Measurements from ENCODE around the gene PFKL. TPM values are rescaled to one million over a fixed set of nuclear protein-coding genes. Genes with fewer than 3 reads are reported as not detected.

The PFKL gene
- polyA plus RNA-seq, 1 donor (not counting 4 experiments of a cell fraction or from before 2014, with no cell fraction given): 46.6 TPM

- DNase-seq (ENCODE audit: low read depth, low spot score) (no peak), FAIRE-seq (no peak)
- no peak overlapping the region for H3K9ac ChIP-seq (ENCODE audit: control insufficient read depth, extremely low read depth, insufficient read depth, low read length)
- H3K4me1 ChIP-seq (ENCODE audit: control insufficient read depth, extremely low read depth, insufficient read depth, low read length): no peaks in the 10 kb centered on the region
- H3K4me3 ChIP-seq (ENCODE audit: control insufficient read depth in 2 of 3, extremely low read depth in 1 of 3, insufficient read depth in 2 of 3, low read depth in 1 of 3, low read length in 3 of 3): no peak overlapping the region
- H3K27me3 ChIP-seq (ENCODE audit: control insufficient read depth, extremely low read depth, insufficient read depth, low read length): peaks cover 48% of the 10 kb centered on the region
- dilution Hi-C loops (cut with MboI; ENCODE audit: extremely low pct_ligation_motif_present, low sequenced_read_pairs): no loop called here
- no peak for TF ChIP-seq EZH2 (IDR thresholded peaks at IDR 0.05; ENCODE audit: low read length)
- TF ChIP-seq, protein P1, sequence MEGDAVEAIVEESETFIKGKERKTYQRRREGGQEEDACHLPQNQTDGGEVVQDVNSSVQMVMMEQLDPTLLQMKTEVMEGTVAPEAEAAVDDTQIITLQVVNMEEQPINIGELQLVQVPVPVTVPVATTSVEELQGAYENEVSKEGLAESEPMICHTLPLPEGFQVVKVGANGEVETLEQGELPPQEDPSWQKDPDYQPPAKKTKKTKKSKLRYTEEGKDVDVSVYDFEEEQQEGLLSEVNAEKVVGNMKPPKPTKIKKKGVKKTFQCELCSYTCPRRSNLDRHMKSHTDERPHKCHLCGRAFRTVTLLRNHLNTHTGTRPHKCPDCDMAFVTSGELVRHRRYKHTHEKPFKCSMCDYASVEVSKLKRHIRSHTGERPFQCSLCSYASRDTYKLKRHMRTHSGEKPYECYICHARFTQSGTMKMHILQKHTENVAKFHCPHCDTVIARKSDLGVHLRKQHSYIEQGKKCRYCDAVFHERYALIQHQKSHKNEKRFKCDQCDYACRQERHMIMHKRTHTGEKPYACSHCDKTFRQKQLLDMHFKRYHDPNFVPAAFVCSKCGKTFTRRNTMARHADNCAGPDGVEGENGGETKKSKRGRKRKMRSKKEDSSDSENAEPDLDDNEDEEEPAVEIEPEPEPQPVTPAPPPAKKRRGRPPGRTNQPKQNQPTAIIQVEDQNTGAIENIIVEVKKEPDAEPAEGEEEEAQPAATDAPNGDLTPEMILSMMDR (optimal IDR thresholded peaks at IDR 0.05 in 1 of 3, IDR thresholded peaks at IDR 0.05 in 1 of 3, conservative IDR thresholded peaks at IDR 0.05 in 1 of 3; ENCODE audit: extremely low read depth in 1 of 3, insufficient read depth in 2 of 3, low read length in 3 of 3): no peak
- H4K20me1 ChIP-seq (ENCODE audit: control insufficient read depth, extremely low read depth, insufficient read depth, low read length): peaks cover 3% of the 10 kb centered on the region
- H3K27ac ChIP-seq (ENCODE audit: control insufficient read depth, insufficient read depth, low read length): no peak overlapping the region
- H2AFZ ChIP-seq (ENCODE audit: control insufficient read depth, low read length): no peak overlapping the region
- H3K79me2 ChIP-seq (ENCODE audit: control insufficient read depth, insufficient read depth, low read length): no peaks in the 10 kb centered on the region
- no peaks in the 10 kb centered on the region for H3K36me3 ChIP-seq (ENCODE audit: control insufficient read depth in 2 of 2, extremely low read depth in 1 of 2, insufficient read depth in 2 of 2, low read length in 2 of 2)
- H3K9me1 ChIP-seq (ENCODE audit: control insufficient read depth, extremely low read depth, insufficient read depth, low read length): no peaks in the 10 kb centered on the region
- no peak overlapping the region for H3K4me2 ChIP-seq (ENCODE audit: control insufficient read depth, extremely low read depth, insufficient read depth, low read depth, low read length)
- H3K9me3 ChIP-seq (ENCODE audit: control insufficient read depth, low read depth, low read length): no peaks in the 10 kb centered on the region
These were observed 10.4 kb upstream of the PFKL start for GRCh38 chr21:44289381-44290010.

DNA sequence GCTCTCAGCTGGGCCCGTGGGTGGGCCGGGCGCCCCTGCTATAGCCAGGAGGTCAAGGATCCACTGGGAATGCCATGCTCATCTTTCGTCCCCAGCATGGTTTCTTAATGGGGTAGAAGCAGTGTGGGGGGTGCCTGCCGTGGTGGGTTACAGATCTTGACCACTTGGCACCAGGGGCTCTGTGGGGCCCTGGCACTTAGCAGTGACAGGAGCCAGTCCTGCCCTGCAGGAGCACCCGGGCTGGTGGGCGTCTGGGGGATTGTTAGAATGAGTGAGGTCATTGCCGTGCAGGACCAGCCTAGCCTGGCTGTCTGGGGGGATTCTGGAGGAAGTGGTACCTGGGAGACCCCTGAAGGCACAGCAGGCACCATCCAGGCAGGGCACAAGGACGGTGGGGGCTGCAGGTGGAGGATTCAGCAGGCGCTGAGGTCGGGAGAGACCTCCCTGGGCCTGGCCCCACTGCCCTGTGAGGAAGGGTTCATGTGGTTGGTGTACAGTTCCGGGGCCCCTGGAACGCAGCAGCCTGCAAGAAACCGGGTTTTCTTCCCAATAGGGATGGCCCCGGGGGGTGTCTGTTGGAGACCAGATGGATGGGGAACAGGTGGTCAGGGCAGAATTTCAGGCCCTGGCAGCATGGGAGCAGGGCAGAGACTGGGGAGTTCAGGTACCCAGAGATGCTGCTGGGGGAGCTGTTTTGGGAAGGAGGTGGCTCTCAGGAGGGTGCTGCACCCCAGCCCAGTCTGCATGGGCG, 9.4 kb upstream of the PFKL start:
- Histone ChIP-seq H3K4me2 (ENCODE audit: control insufficient read depth, extremely low read depth, insufficient read depth, low read depth, low read length) (no peak overlapping the region), H3K4me1 (ENCODE audit: control insufficient read depth, extremely low read depth, insufficient read depth, low read length) (no peaks in the 10 kb centered on the region), H3K4me3 (ENCODE audit: control insufficient read depth in 2 of 3, extremely low read depth in 1 of 3, insufficient read depth in 2 of 3, low read depth in 1 of 3, low read length in 3 of 3) (no peak overlapping the region), H3K9me1 (ENCODE audit: control insufficient read depth, extremely low read depth, insufficient read depth, low read length) (no peaks in the 10 kb centered on the region), H3K27me3 (ENCODE audit: control insufficient read depth, extremely low read depth, insufficient read depth, low read length) (peaks cover 43% of the 10 kb centered on the region), H3K36me3 (ENCODE audit: control insufficient read depth in 2 of 2, extremely low read depth in 1 of 2, insufficient read depth in 2 of 2, low read length in 2 of 2) (no peaks in the 10 kb centered on the region), H4K20me1 (ENCODE audit: control insufficient read depth, extremely low read depth, insufficient read depth, low read length) (peaks cover 4% of the 10 kb centered on the region), H3K79me2 (ENCODE audit: control insufficient read depth, insufficient read depth, low read length) (no peaks in the 10 kb centered on the region), H2AFZ (ENCODE audit: control insufficient read depth, low read length) (no peak overlapping the region), H3K27ac (ENCODE audit: control insufficient read depth, insufficient read depth, low read length) (no peak overlapping the region), H3K9me3 (ENCODE audit: control insufficient read depth, low read depth, low read length) (no peaks in the 10 kb centered on the region), H3K9ac (ENCODE audit: control insufficient read depth, extremely low read depth, insufficient read depth, low read length) (no peak overlapping the region)
- TF ChIP-seq, protein P1 (optimal IDR thresholded peaks at IDR 0.05 in 1 of 3, IDR thresholded peaks at IDR 0.05 in 1 of 3, conservative IDR thresholded peaks at IDR 0.05 in 1 of 3; ENCODE audit: extremely low read depth in 1 of 3, insufficient read depth in 2 of 3, low read length in 3 of 3): no peak
- no peak for TF ChIP-seq EZH2 (IDR thresholded peaks at IDR 0.05; ENCODE audit: low read length)
- DNase-seq (ENCODE audit: low read depth, low spot score) (no peak), FAIRE-seq (no peak)
- dilution Hi-C loops (cut with MboI; ENCODE audit: extremely low pct_ligation_motif_present, low sequenced_read_pairs): no loop called here

Data from keratinocyte (primary cell).